Measurements from ENCODE around the gene ARID1B. TPM values are rescaled to one million over a fixed set of nuclear protein-coding genes. Genes with fewer than 3 reads are reported as not detected.

ARID1B gene
- total RNA-seq, 1 donor from 2014 or later, result 155 TPM

- no peak overlapping the region for H3K4me3 Mint-ChIP-seq
- no peaks in the 10 kb centered on the region for H3K9me3 Mint-ChIP-seq
- no peaks in the 10 kb centered on the region for H3K4me1 Mint-ChIP-seq
- no peaks in the 10 kb centered on the region for H3K27me3 Mint-ChIP-seq (ENCODE audit: low read depth)
- no peaks in the 10 kb centered on the region for H3K36me3 Mint-ChIP-seq
- no peak for DNase-seq (ENCODE audit: low spot score in 2 of 2, unreplicated experiment in 2 of 2)
- no peak for TF ChIP-seq CTCF (IDR thresholded peaks at IDR 0.05; ENCODE audit: unreplicated experiment)
- no peak overlapping the region for H3K27ac Mint-ChIP-seq
These were observed 20.3 kb upstream of the ARID1B start for GRCh38 chr6:156756630-156757610.

GRCh38 chr6:156757849-156758248, 19.3 kb upstream of the ARID1B start:
- Mint-ChIP-seq H3K9me3 (no peaks in the 10 kb centered on the region), H3K27me3 (ENCODE audit: low read depth) (no peaks in the 10 kb centered on the region), H3K27ac (no peak overlapping the region), H3K36me3 (no peaks in the 10 kb centered on the region), H3K4me1 (no peaks in the 10 kb centered on the region), H3K4me3 (no peak overlapping the region)
- DNase-seq (ENCODE audit: low spot score in 2 of 2, unreplicated experiment in 2 of 2), result no peak
- no peak for TF ChIP-seq CTCF (IDR thresholded peaks at IDR 0.05; ENCODE audit: unreplicated experiment)

GRCh38 chr6:156760377-156760776, 16.8 kb upstream of the ARID1B start:
- TF ChIP-seq CTCF (IDR thresholded peaks at IDR 0.05; ENCODE audit: unreplicated experiment), result no peak
- Mint-ChIP-seq H3K4me1 (no peaks in the 10 kb centered on the region), H3K27me3 (ENCODE audit: low read depth) (no peaks in the 10 kb centered on the region), H3K27ac (no peak overlapping the region), H3K36me3 (no peaks in the 10 kb centered on the region), H3K4me3 (no peak overlapping the region), H3K9me3 (no peaks in the 10 kb centered on the region)
- DNase-seq (ENCODE audit: low spot score in 2 of 2, unreplicated experiment in 2 of 2), result no peak

GRCh38 chr6:156762547-156762946, 14.6 kb upstream of the ARID1B start:
- no peaks in the 10 kb centered on the region for H3K9me3 Mint-ChIP-seq
- H3K27me3 Mint-ChIP-seq (ENCODE audit: low read depth), result no peaks in the 10 kb centered on the region
- H3K4me3 Mint-ChIP-seq, result no peak overlapping the region
- H3K4me1 Mint-ChIP-seq, result no peaks in the 10 kb centered on the region
- no peaks in the 10 kb centered on the region for H3K36me3 Mint-ChIP-seq
- no peak overlapping the region for H3K27ac Mint-ChIP-seq
- TF ChIP-seq CTCF (IDR thresholded peaks at IDR 0.05; ENCODE audit: unreplicated experiment), result no peak
- no peak for DNase-seq (ENCODE audit: low spot score in 2 of 2, unreplicated experiment in 2 of 2)

- Mint-ChIP-seq H3K27me3 (ENCODE audit: low read depth) (no peaks in the 10 kb centered on the region), H3K4me1 (no peaks in the 10 kb centered on the region), H3K9me3 (no peaks in the 10 kb centered on the region), H3K27ac (no peak overlapping the region), H3K36me3 (no peaks in the 10 kb centered on the region), H3K4me3 (no peak overlapping the region)
- no peak for TF ChIP-seq CTCF (IDR thresholded peaks at IDR 0.05; ENCODE audit: unreplicated experiment)
- no peak for DNase-seq (ENCODE audit: low spot score in 2 of 2, unreplicated experiment in 2 of 2)
These were observed 12.1 kb upstream of the ARID1B start for GRCh38 chr6:156765117-156765516.
